NT2/D1 (cell line): Measurements from ENCODE around the gene DNAAF1.

Experiments
- SUZ12 ChIP-seq: IDR thresholded peaks from 2 replicates; pipeline ENCODE4 v1.6.1; 2011; ENCODE audit not compliant: insufficient read length, insufficient read depth; ENCODE audit errors: extremely low read depth
- YY1 ChIP-seq: IDR thresholded peaks from 2 replicates; pipeline ENCODE4 v1.6.1; 2011; ENCODE audit not compliant: insufficient read length, insufficient read depth
- ZNF274 ChIP-seq: IDR thresholded peaks from 2 replicates; pipeline ENCODE4 v1.6.1; 2011; ENCODE audit warnings: mild to moderate bottlenecking, low read depth, low read length

- no peak for TF ChIP-seq SUZ12
- TF ChIP-seq YY1 = no peak
- no peak for TF ChIP-seq ZNF274
Observed at GRCh38 chr16:84138500-84138823, 6.6 kb upstream of the DNAAF1 start.
